Measurements from ENCODE around the gene VDR.

- TF ChIP-seq POLR2A (IDR thresholded peaks at IDR 0.05) (no peak), CTCF (IDR thresholded peaks at IDR 0.05) (no peak)
These were observed 49.3 kb downstream of the VDR start for GRCh38 chr12:47855502-47855901.

Data from adrenal gland (tissue), 5 donors.